Measurements from ENCODE around the gene CISTR. TPM values are rescaled to one million over a fixed set of nuclear protein-coding genes. Genes with fewer than 3 reads are reported as not detected.

Gene CISTR
- total and polyA plus RNA-seq, 2 experiments from 2014 or later, result not detected

GRCh38 chr12:53798575-53798974, 46.8 kb upstream of the CISTR start (continued):
- no peak for TF ChIP-seq REST (IDR thresholded peaks at IDR 0.05; ENCODE audit: unreplicated experiment)
- no peak for TF ChIP-seq ZNF114 (CRISPR knock-in tag; IDR thresholded peaks at IDR 0.05)
- TF ChIP-seq CTCF (conservative IDR thresholded peaks at IDR 0.05; ENCODE audit: low read depth in 2 of 2), result no peak
- no peak for TF ChIP-seq CREB1 (CRISPR knock-in tag; IDR thresholded peaks at IDR 0.05; ENCODE audit: low read depth)
- no peak for TF ChIP-seq STAT1 (IDR thresholded peaks at IDR 0.05; ENCODE audit: unreplicated experiment)
- no peak for TF ChIP-seq EZH2 (IDR thresholded peaks at IDR 0.05; ENCODE audit: low read depth, unreplicated experiment)

- ATAC-seq (no peak), DNase-seq (ENCODE audit: low spot score) (no peak)
- Mint-ChIP-seq H3K4me3 (no peak overlapping the region), H3K4me1 (no peaks in the 10 kb centered on the region; the same call in 2 of the 3 replicates), H3K36me3 (ENCODE audit: low read depth) (no peaks in the 10 kb centered on the region), H3K9me3 (no peaks in the 10 kb centered on the region), H3K27me3 (ENCODE audit: insufficient read depth, low read depth, poor library complexity) (no peaks in the 10 kb centered on the region), H3K27ac (no peak overlapping the region)
- no peaks in the 10 kb centered on the region for H4K20me1 ChIP-seq (replicated peaks; ENCODE audit: insufficient read depth)
- peaks cover 3% of the 10 kb centered on the region; the same call in 1 of the 2 replicates for H3K9me2 ChIP-seq (ENCODE audit: insufficient read depth)
- H2AFZ ChIP-seq, result no peak overlapping the region
- peaks cover 54% of the 10 kb centered on the region for H3K27me3 ChIP-seq (ENCODE audit: insufficient read depth)
- H3K36me3 ChIP-seq (ENCODE audit: insufficient read depth), result no peaks in the 10 kb centered on the region
- no peak overlapping the region for H3K4me3 ChIP-seq
- H3F3A ChIP-seq (replicated peaks; ENCODE audit: low read depth), result no peaks in the 10 kb centered on the region
- no peaks in the 10 kb centered on the region for H3K79me2 ChIP-seq (replicated peaks; ENCODE audit: insufficient read depth)
- H3K27ac ChIP-seq (ENCODE audit: low read depth), result no peak overlapping the region
- H3K4me2 ChIP-seq, result no peak overlapping the region
- no peaks in the 10 kb centered on the region for H3K4me1 ChIP-seq (ENCODE audit: insufficient read depth)
- no peak for TF ChIP-seq CREB1 (CRISPR knock-in tag; IDR thresholded peaks at IDR 0.05; ENCODE audit: low read depth)
- TF ChIP-seq REST (IDR thresholded peaks at IDR 0.05; ENCODE audit: unreplicated experiment), result no peak
- TF ChIP-seq ZNF331 (CRISPR knock-in tag; IDR thresholded peaks at IDR 0.05; ENCODE audit: low read depth), result no peak
- TF ChIP-seq ZNF114 (CRISPR knock-in tag; IDR thresholded peaks at IDR 0.05), result no peak
- no peak for TF ChIP-seq POLR2AphosphoS5 (IDR thresholded peaks at IDR 0.05; ENCODE audit: low read depth)
- no peak for TF ChIP-seq ZNF462 (CRISPR knock-in tag; IDR thresholded peaks at IDR 0.05)
- no peak for TF ChIP-seq JUNB (IDR thresholded peaks at IDR 0.05; ENCODE audit: unreplicated experiment)
These were observed 44.1 kb upstream of the CISTR start for GRCh38 chr12:53795927-53796326.

All from GM23338 (cell line).